22Rv1 (cell line): ENCODE results near the gene ATPAF1.
A peak's percentile ranks its signal among the peaks of the same experiment; 100 is the strongest.

Experiments
- H3K27ac ChIP-seq: fragments of 450-650 bp; 2 replicates; pipeline ENCODE4 v1.5.1; 2017
- CTCF ChIP-seq: fragments of 450-650 bp; IDR thresholded peaks from 2 replicates; pipeline ENCODE4 v1.5.1; 2017; ENCODE audit warnings: mild to moderate bottlenecking
- ZFX ChIP-seq: fragments of 450-650 bp; IDR thresholded peaks from 2 replicates; pipeline ENCODE4 v1.6.1; 2017; ENCODE audit warnings: antibody characterized with exemption, borderline replicate concordance

The ATPAF1 gene, protein sequence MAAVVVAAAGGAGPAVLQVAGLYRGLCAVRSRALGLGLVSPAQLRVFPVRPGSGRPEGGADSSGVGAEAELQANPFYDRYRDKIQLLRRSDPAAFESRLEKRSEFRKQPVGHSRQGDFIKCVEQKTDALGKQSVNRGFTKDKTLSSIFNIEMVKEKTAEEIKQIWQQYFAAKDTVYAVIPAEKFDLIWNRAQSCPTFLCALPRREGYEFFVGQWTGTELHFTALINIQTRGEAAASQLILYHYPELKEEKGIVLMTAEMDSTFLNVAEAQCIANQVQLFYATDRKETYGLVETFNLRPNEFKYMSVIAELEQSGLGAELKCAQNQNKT

DNA sequence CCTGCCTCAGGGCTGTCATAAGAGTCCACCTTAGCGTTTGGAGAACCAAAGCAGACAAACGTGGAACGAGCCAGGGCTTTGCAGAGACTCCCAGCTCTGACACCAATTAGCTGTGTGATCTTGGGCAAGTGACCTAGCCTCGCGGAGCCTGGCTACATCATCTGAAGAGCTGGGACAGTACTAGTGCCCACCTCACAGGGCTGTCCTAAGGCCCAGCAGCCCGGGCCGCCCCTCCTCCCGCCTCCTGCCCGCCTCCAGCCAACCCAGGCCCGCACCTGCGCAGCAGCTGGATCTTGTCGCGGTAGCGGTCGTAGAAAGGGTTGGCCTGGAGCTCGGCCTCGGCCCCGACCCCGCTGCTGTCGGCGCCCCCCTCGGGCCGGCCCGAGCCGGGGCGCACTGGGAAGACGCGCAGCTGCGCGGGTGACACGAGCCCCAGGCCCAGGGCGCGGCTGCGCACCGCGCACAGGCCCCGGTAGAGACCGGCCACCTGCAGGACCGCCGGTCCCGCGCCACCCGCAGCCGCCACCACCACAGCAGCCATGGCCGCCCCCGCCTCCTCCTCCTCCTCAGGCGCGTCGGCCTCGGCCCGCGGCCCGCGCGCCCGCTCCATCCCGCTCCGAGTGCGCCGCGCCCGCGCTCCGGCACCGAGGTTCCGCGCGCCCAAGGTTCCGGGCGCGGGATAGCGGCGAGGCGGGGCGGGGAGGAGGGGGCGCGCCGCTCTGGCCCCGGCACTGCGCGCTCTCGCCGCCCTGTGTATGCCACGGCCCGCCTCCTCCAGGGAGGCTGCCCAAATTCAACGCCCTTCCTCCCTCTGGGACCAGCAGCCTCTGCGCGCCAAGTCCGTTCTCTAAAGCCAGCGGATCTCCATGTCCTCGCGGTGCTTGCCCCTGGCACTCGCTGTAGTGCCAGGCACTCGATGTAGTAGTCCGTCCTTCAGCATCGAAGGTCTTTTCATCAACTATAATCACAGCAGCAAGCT, at the start of gene ATPAF1:
Gene ATPAF1, minus strand, starts transcription at position 583 of the 979 bp plus-strand sequence. Its CDS starts 42 bp downstream, at position 541.
- no peak for TF ChIP-seq ZFX
- peak; percentile 8; the same call in 1 of the 2 replicates for TF ChIP-seq CTCF
- peak within 1 kb of the TSS; percentile 85 for H3K27ac ChIP-seq

- TF ChIP-seq ZFX: no peak
- TF ChIP-seq CTCF: no peak
- H3K27ac ChIP-seq: no peak overlapping the region
Observed at GRCh38 chr1:46717654-46718053, 49.5 kb upstream of the ATPAF1 start.

DNA sequence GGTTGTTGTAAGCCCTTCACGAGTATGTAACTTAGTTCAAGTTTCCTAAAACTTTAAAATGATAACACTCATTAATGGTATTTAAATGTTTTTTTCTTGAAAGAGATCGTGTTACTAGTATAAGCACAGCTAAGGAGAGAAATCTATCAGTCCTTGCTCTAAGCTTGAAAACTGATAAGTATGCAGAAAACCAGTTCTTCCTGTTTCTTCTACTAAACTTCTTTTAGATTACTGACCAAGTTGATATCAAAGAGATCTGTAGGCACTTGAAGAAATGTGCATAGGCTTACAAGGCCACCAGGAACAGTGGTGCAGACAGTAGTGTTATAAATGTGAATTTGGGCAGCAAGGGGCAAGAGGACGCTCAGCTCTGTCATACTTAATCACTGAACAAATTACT, 46.8 kb upstream of the ATPAF1 start:
- no peak overlapping the region for H3K27ac ChIP-seq
- TF ChIP-seq ZFX (no peak), CTCF (no peak)

DNA sequence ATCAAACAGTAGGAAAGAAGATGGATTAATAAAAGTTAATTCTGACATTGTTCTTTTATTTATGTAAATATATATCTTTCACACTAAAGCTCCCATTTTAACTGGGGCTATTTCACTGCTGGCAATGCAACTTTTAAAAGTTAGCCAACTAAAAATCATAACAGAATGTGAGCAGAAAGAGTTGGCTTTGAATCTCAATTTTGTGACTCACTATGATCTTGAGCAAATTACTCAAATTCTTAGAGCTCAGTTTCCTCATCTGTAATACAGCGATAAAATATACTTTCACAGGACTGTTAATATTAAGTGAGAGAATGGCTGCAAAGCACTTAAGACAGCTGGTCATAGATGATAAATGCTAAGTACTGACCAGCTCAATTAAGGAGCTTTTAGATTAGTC, 40.0 kb upstream of the ATPAF1 start:
- no peak for TF ChIP-seq CTCF
- no peak for TF ChIP-seq ZFX
- H3K27ac ChIP-seq: no peak overlapping the region

- TF ChIP-seq ZFX (no peak), CTCF (no peak)
- H3K27ac ChIP-seq: no peak overlapping the region
Observed at GRCh38 chr1:46705408-46705807, 37.2 kb upstream of the ATPAF1 start.

DNA sequence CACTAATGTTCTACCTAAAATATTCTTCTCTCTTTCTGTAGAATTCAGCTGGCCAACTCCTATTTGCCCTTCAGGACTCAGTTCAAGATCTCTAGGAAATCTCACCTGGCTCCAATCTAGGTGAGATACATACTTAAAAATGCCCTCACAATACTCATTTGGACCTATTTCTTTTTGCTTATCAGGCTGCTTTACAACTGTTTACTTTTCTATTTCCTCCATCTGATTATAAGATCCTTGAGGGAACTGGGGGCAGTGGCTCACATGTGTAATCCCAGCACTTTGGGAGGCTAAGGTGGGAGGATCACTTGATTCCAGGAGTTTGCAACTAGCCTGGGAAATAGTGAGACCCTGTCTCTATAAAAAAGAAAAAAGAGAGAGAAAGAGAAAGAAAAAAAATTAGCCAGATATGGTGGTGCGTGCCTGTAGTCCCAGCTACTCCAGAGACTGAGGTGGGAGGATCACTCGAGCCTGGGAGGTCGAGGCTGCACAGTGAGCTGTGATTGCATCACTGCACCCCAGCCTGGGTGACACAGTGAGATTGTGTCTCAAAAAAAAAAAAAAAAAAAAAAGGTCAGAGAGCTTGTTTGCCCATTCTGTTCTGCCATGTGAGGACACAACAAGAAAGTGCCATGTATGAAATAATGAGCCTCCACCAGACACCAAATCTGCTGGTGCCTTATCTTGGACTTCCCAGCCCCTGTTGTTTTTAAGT, 35.9 kb upstream of the ATPAF1 start:
- H3K27ac ChIP-seq: no peak overlapping the region
- no peak for TF ChIP-seq CTCF
- no peak for TF ChIP-seq ZFX
